Daoy (cell line): ENCODE data around the gene OSTN. TPM values are rescaled to one million over a fixed set of nuclear protein-coding genes. Genes with fewer than 3 reads are reported as not detected.
"Not testable (repeated sequence)": the region's sequence is repeated elsewhere in the genome, so short reads cannot be mapped to it uniquely, and the experiment has no call there.

Experiments used
- DNase-seq: peaks from one replicate; pipeline ENCODE4 v3.0.0-alpha.2; 2015; ENCODE audit warnings: low read depth
- total RNA-seq: library from RNA; depleted of rRNA; stranded (reverse); fragments of >200 nt; shearing (Covaris generic); gene quantifications from 2 replicates; pipeline ENCODE4 v1.2.3, GENCODE V29; 2014

Gene OSTN
- total RNA-seq, 1 experiment from 2014 or later, result 0.11 TPM

GRCh38 chr3:191235331-191236314, 36.6 kb downstream of the OSTN start:
- DNase-seq, result peak; percentile 64

- no peak for DNase-seq
Measured at GRCh38 chr3:191236646-191237045, 37.6 kb downstream of the OSTN start.

DNA sequence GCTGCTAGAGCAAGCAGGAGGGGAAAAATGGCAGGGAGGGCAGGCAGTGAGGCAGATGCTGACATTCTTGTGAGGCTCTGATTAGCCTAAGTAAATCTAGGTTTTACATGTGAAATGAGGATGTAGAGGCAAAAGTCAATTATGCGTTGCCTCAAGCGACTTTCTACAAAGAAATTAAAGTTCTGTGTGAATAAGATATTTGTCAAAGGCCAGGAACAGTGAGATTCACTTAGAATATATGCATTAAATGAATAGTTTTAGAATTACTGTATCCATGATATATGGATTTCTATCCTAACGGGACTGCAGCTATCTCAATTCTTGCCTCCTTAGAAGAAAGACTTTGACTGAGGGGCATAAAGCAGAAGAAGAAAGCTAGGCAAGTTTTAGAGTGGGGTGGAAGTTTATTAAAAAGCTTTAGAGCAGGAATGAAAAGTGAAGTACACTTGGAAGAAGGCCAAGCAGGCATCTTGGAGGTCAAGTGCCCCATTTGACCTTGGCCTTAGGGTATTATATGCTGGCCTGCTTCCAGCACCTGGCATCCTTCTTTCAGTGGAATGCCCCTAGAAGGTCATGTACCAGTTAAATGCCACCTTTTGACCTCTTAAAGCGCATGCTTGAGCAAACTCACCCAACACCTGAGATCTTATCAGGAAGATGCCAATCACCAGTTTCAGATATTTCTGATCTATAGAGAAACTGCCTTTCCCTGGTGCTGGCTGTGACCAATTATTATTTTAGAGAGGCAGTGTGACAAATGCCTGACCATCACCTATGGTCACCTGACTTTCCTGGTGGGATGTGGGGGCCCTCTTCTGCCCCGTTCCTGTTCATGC, 38.2 kb downstream of the OSTN start:
- no peak for DNase-seq

- DNase-seq, result peak; percentile 49
Measured at GRCh38 chr3:191238321-191238817, 39.3 kb downstream of the OSTN start.

DNA sequence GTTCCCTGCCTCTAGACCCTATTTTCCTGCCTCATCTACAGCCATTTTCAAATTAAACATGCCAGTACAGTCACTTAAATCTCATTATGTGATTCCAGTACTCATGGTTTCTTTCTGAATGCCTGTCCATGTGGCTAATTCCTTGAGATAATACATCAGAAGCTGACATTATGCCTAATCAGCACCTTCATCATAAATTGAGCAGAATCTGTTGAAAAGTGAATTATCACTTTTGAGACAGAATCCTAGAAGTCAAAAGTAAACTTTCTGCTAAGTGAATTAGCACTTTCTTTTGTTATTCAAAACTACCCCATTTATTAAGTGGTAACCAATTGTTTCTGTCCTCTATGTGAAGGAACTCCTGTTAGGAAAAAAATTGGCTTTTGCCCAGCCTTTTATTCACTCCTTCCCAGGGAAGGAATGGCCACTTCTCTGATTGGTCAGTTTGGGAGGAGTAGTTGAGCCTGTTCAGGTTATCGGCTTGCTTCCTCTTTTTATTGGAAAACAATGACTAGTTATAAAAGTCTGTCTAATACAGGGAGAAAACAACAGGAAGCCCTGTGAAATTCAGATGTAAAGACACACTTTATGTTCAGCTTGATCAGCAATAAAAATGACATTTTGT, 40.5 kb downstream of the OSTN start:
- DNase-seq, result no peak

DNA sequence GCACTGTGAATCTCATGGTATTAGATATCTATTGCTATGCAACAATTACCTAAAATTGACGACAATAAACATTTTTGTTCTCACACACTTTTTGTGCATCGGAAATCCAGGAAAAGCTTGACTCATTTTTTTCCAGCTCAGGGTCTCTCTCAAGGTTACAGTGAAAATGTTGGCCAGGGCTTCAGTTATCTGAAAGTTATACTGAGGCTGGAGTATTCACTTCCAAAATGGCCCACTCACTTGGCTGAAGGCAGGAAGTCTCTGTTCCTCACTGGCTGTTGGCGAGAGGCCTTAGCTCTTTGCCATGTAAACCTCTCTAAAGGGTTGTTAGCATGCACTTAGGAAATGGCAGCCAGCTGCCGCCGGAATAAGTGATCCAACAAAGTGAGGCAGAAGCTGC, 41.4 kb downstream of the OSTN start:
- no peak for DNase-seq

GRCh38 chr3:191244242-191244867, 45.3 kb downstream of the OSTN start:
- DNase-seq, result no peak

GRCh38 chr3:191246034-191246433, 47.0 kb downstream of the OSTN start:
- not testable (repeated sequence) for DNase-seq

- peak; percentile 81 for DNase-seq
Measured at GRCh38 chr3:191246630-191247029, 47.6 kb downstream of the OSTN start.

DNA sequence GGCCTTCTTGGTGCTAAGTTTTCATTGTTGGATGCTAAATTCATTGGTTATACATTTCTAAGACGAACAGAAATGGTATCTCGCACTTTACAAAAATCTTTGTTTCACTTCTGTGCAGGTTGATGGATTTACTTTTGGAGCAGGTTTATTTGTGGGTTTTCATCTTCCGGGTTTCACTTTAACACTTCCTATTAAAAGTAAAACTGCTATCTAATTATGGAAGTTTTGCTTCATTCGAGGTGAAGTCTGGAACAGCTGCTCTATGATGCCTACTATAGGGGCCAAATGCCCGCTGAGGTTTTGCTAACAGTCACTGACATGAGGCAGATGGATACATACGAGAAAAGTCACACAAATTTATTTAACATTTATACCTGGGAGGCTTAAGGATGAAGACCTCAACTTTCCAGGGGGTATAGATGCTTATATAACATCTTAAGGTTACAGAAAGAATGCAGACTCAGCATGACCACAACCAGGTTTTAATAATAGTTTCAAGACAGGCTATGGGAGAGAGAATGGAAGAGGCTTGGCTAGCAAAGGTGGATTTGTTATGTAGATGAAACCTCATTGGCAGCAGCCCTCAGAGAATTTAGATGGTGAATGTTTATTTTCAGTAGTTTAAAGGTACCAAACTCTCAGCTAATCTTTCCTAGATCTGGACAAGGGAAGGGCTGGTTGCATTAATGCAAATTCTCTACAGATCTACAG, 54.2 kb downstream of the OSTN start:
- no peak for DNase-seq

GRCh38 chr3:191254098-191254873, 55.2 kb downstream of the OSTN start:
- no peak for DNase-seq

GRCh38 chr3:191255156-191255555, 56.1 kb downstream of the OSTN start:
- DNase-seq, result peak; percentile 31

- no peak for DNase-seq
Measured at GRCh38 chr3:191256405-191256804, 57.4 kb downstream of the OSTN start.

GRCh38 chr3:191257286-191257685, 58.2 kb downstream of the OSTN start:
- DNase-seq, result no peak

GRCh38 chr3:191259486-191259885, 60.4 kb downstream of the OSTN start:
- DNase-seq, result no peak

DNA sequence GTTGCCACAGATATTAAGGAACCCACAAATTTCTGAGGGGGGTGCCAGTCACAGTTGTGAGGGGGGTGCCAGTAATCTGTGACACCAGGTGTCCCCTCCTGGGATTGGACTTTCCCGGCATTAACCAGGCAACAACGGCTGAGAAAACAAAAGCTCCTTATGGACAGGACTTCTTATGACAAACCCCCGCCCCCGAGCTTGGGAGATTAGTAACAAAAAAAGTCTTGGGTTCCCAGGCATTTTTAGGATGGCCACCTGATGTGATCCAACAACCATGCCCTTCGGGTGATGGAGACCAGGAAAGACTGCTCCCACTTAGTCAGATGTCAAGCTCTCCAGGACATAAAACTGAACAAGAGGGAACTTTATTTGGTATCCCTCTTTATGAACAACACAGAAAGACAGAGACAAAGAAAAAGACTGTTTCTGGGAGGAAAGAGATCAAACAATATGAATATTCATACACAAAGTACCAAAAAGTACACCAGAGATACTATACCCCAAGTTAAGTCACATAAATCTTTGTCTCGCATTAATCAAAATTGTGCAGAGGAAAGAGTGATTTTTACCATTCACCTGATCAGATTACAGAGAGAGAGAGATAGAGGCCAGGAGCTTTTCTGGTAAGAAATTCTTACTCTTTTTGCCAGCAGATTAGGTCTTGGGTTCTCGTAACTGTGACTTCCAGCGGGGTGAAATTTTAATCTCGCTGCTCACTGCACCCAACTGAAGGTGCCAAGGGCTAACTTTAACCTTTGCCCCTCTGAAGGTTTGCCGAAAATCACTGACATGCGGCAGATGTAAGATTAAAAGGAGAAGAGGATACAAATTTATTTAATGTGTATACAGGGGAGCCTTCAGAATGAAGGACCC, 61.6 kb downstream of the OSTN start:
- no peak for DNase-seq

- no peak for DNase-seq
Measured at GRCh38 chr3:191261304-191261638, 62.2 kb downstream of the OSTN start.

- no peak for DNase-seq
Measured at GRCh38 chr3:191262650-191263049, 63.6 kb downstream of the OSTN start.

- no peak for DNase-seq
Measured at GRCh38 chr3:191263365-191263764, 64.3 kb downstream of the OSTN start.
